Measurements from ENCODE around the gene KRTAP10-9. TPM values are rescaled to one million over a fixed set of nuclear protein-coding genes. Genes with fewer than 3 reads are reported as not detected.

Gene KRTAP10-9
- polyA plus RNA-seq, 1 donor (not counting 4 experiments of a cell fraction or from before 2014, with no cell fraction given), result not detected

GRCh38 chr21:44611551-44611950, 15.3 kb upstream of the KRTAP10-9 start:
- no peaks in the 10 kb centered on the region for H3K9me1 ChIP-seq (ENCODE audit: control insufficient read depth, extremely low read depth, insufficient read depth, low read length)
- DNase-seq (ENCODE audit: low read depth, low spot score) (no peak), FAIRE-seq (no peak)
- H3K4me3 ChIP-seq (ENCODE audit: control insufficient read depth in 2 of 3, extremely low read depth in 1 of 3, insufficient read depth in 2 of 3, low read depth in 1 of 3, low read length in 3 of 3), result no peak overlapping the region
- peaks cover 15% of the 10 kb centered on the region for H3K27me3 ChIP-seq (ENCODE audit: control insufficient read depth, extremely low read depth, insufficient read depth, low read length)
- no peaks in the 10 kb centered on the region for H4K20me1 ChIP-seq (ENCODE audit: control insufficient read depth, extremely low read depth, insufficient read depth, low read length)
- H3K9ac ChIP-seq (ENCODE audit: control insufficient read depth, extremely low read depth, insufficient read depth, low read length), result no peak overlapping the region
- dilution Hi-C loops (cut with MboI; ENCODE audit: extremely low pct_ligation_motif_present, low sequenced_read_pairs), result no loop called here
- TF ChIP-seq EZH2 (IDR thresholded peaks at IDR 0.05; ENCODE audit: low read length), result no peak
- TF ChIP-seq, protein P1, sequence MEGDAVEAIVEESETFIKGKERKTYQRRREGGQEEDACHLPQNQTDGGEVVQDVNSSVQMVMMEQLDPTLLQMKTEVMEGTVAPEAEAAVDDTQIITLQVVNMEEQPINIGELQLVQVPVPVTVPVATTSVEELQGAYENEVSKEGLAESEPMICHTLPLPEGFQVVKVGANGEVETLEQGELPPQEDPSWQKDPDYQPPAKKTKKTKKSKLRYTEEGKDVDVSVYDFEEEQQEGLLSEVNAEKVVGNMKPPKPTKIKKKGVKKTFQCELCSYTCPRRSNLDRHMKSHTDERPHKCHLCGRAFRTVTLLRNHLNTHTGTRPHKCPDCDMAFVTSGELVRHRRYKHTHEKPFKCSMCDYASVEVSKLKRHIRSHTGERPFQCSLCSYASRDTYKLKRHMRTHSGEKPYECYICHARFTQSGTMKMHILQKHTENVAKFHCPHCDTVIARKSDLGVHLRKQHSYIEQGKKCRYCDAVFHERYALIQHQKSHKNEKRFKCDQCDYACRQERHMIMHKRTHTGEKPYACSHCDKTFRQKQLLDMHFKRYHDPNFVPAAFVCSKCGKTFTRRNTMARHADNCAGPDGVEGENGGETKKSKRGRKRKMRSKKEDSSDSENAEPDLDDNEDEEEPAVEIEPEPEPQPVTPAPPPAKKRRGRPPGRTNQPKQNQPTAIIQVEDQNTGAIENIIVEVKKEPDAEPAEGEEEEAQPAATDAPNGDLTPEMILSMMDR (optimal IDR thresholded peaks at IDR 0.05 in 1 of 3, IDR thresholded peaks at IDR 0.05 in 1 of 3, conservative IDR thresholded peaks at IDR 0.05 in 1 of 3; ENCODE audit: extremely low read depth in 1 of 3, insufficient read depth in 2 of 3, low read length in 3 of 3), result no peak
- H3K27ac ChIP-seq (ENCODE audit: control insufficient read depth, insufficient read depth, low read length), result no peak overlapping the region
- H3K4me2 ChIP-seq (ENCODE audit: control insufficient read depth, extremely low read depth, insufficient read depth, low read depth, low read length), result no peak overlapping the region
- H2AFZ ChIP-seq (ENCODE audit: control insufficient read depth, low read length), result no peak overlapping the region
- H3K4me1 ChIP-seq (ENCODE audit: control insufficient read depth, extremely low read depth, insufficient read depth, low read length), result peaks cover 4% of the 10 kb centered on the region
- peaks cover 7% of the 10 kb centered on the region for H3K9me3 ChIP-seq (ENCODE audit: control insufficient read depth, low read depth, low read length)
- H3K79me2 ChIP-seq (ENCODE audit: control insufficient read depth, insufficient read depth, low read length), result no peaks in the 10 kb centered on the region
- no peaks in the 10 kb centered on the region for H3K36me3 ChIP-seq (ENCODE audit: control insufficient read depth in 2 of 2, extremely low read depth in 1 of 2, insufficient read depth in 2 of 2, low read length in 2 of 2)

DNA sequence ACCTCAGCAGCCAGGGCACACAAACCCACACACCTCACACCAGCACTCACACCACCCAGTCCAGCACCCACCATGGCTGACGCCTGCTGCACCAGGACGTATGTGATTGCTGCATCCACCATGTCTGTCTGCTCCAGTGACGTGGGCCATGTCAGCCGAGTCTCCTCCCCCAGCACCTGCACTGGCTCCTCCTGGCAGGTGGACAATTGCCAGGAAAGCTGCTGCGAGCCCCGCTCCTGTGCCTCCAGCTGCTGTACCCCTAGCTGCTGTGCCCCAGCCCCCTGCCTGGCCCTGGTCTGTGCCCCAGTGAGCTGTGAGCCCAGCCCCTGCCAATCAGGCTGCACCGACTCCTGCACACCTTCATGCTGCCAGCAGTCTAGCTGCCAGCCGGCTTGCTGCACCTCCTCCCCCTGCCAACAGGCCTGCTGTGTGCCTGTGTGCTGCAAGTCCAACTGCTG, 14.8 kb upstream of the KRTAP10-9 start, which contains the start of gene KRTAP10-8:
KRTAP10-8 (plus strand) TSS at position 51 of the 458 bp plus-strand sequence; CDS start at position 73, 22 bp downstream.
- Histone ChIP-seq H3K27ac (ENCODE audit: control insufficient read depth, insufficient read depth, low read length) (no peak within 1 kb of the TSS), H3K4me2 (ENCODE audit: control insufficient read depth, extremely low read depth, insufficient read depth, low read depth, low read length) (no peak within 1 kb of the TSS), H2AFZ (ENCODE audit: control insufficient read depth, low read length) (no peak within 1 kb of the TSS), H3K9me3 (ENCODE audit: control insufficient read depth, low read depth, low read length) (peaks cover 7% of the 10 kb centered on the region), H3K4me1 (ENCODE audit: control insufficient read depth, extremely low read depth, insufficient read depth, low read length) (peaks cover 7% of the 10 kb centered on the region), H3K9ac (ENCODE audit: control insufficient read depth, extremely low read depth, insufficient read depth, low read length) (no peak within 1 kb of the TSS), H3K4me3 (ENCODE audit: control insufficient read depth in 2 of 3, extremely low read depth in 1 of 3, insufficient read depth in 2 of 3, low read depth in 1 of 3, low read length in 3 of 3) (no peak within 1 kb of the TSS), H3K27me3 (ENCODE audit: control insufficient read depth, extremely low read depth, insufficient read depth, low read length) (peaks cover 19% of the 10 kb centered on the region), H3K9me1 (ENCODE audit: control insufficient read depth, extremely low read depth, insufficient read depth, low read length) (no peaks in the 10 kb centered on the region), H3K36me3 (ENCODE audit: control insufficient read depth in 2 of 2, extremely low read depth in 1 of 2, insufficient read depth in 2 of 2, low read length in 2 of 2) (no peaks in the 10 kb centered on the region), H3K79me2 (ENCODE audit: control insufficient read depth, insufficient read depth, low read length) (no peaks in the 10 kb centered on the region), H4K20me1 (ENCODE audit: control insufficient read depth, extremely low read depth, insufficient read depth, low read length) (no peaks in the 10 kb centered on the region)
- TF ChIP-seq, protein P1 (optimal IDR thresholded peaks at IDR 0.05 in 1 of 3, IDR thresholded peaks at IDR 0.05 in 1 of 3, conservative IDR thresholded peaks at IDR 0.05 in 1 of 3; ENCODE audit: extremely low read depth in 1 of 3, insufficient read depth in 2 of 3, low read length in 3 of 3), result no peak
- TF ChIP-seq EZH2 (IDR thresholded peaks at IDR 0.05; ENCODE audit: low read length), result no peak
- DNase-seq (ENCODE audit: low read depth, low spot score) (no peak), FAIRE-seq (no peak)
- dilution Hi-C loops (cut with MboI; ENCODE audit: extremely low pct_ligation_motif_present, low sequenced_read_pairs), result no loop called here
